ENCODE results near the gene LAMA1. TPM values are rescaled to one million over a fixed set of nuclear protein-coding genes. Genes with fewer than 3 reads are reported as not detected.

The LAMA1 gene
- total RNA-seq, 1 experiment from 2014 or later = not detected

- no TSS peak for BruUV-seq (replicated peaks)
Observed at GRCh38 chr18:7048081-7048480, 69.5 kb downstream of the LAMA1 start.

GRCh38 chr18:7047336-7047735 is 70.3 kb downstream of the LAMA1 start:
- Histone ChIP-seq H3K36me3 (ENCODE audit: insufficient read depth, low read length, poor library complexity, severe bottlenecking) (no peaks in the 10 kb centered on the region), H3K27ac (ENCODE audit: low read depth, low read length, poor library complexity, severe bottlenecking) (no peak overlapping the region), H3K9me3 (ENCODE audit: low read depth, low read length, poor library complexity, severe bottlenecking) (peaks cover 9% of the 10 kb centered on the region), H3K4me3 (ENCODE audit: low read depth, low read length, poor library complexity, severe bottlenecking) (no peak overlapping the region), H3K27me3 (replicated peaks; ENCODE audit: insufficient read depth, low read depth, low read length, poor library complexity) (no peaks in the 10 kb centered on the region), H3K4me1 (ENCODE audit: insufficient read depth, low read length, poor library complexity, severe bottlenecking) (no peaks in the 10 kb centered on the region)
- ChIA-PET CTCF (no interaction called here), POLR2A (ENCODE audit: low non-redundant PET) (no interaction called here)
- DNase-seq (ENCODE audit: low spot score) = no peak
- no peak for TF ChIP-seq EZH2 (IDR thresholded peaks at IDR 0.05; ENCODE audit: borderline replicate concordance, low read depth, low read length, poor library complexity, severe bottlenecking)
- no peak for TF ChIP-seq CTCF (conservative IDR thresholded peaks at IDR 0.05; ENCODE audit: low read depth, low read length)
- BruUV-seq (replicated peaks) = no TSS peak
- intact Hi-C loops (cut with micrococcal nuclease; ENCODE audit: unreplicated experiment) = no loop called here

More at GRCh38 chr18:7048081-7048480, 69.5 kb downstream of the LAMA1 start:
- Histone ChIP-seq H3K27me3 (replicated peaks; ENCODE audit: insufficient read depth, low read depth, low read length, poor library complexity) (no peaks in the 10 kb centered on the region), H3K9me3 (ENCODE audit: low read depth, low read length, poor library complexity, severe bottlenecking) (peaks cover 9% of the 10 kb centered on the region), H3K4me1 (ENCODE audit: insufficient read depth, low read length, poor library complexity, severe bottlenecking) (no peaks in the 10 kb centered on the region), H3K36me3 (ENCODE audit: insufficient read depth, low read length, poor library complexity, severe bottlenecking) (no peaks in the 10 kb centered on the region), H3K27ac (ENCODE audit: low read depth, low read length, poor library complexity, severe bottlenecking) (no peak overlapping the region), H3K4me3 (ENCODE audit: low read depth, low read length, poor library complexity, severe bottlenecking) (no peak overlapping the region)
- TF ChIP-seq EZH2 (IDR thresholded peaks at IDR 0.05; ENCODE audit: borderline replicate concordance, low read depth, low read length, poor library complexity, severe bottlenecking) (no peak), CTCF (conservative IDR thresholded peaks at IDR 0.05; ENCODE audit: low read depth, low read length) (no peak)
- intact Hi-C loops (cut with micrococcal nuclease; ENCODE audit: unreplicated experiment) = no loop called here
- no peak for DNase-seq (ENCODE audit: low spot score)
- ChIA-PET CTCF (no interaction called here), POLR2A (ENCODE audit: low non-redundant PET) (no interaction called here)

GRCh38 chr18:7038330-7038851 is 79.2 kb downstream of the LAMA1 start:
- H3K36me3 ChIP-seq (ENCODE audit: insufficient read depth, low read length, poor library complexity, severe bottlenecking) = no peaks in the 10 kb centered on the region
- CTCF ChIA-PET = no interaction called here
- BruUV-seq (replicated peaks) = no TSS peak
- no peaks in the 10 kb centered on the region for H3K4me1 ChIP-seq (ENCODE audit: insufficient read depth, low read length, poor library complexity, severe bottlenecking)
- no peak for TF ChIP-seq EZH2 (IDR thresholded peaks at IDR 0.05; ENCODE audit: borderline replicate concordance, low read depth, low read length, poor library complexity, severe bottlenecking)
- TF ChIP-seq CTCF (conservative IDR thresholded peaks at IDR 0.05; ENCODE audit: low read depth, low read length) = peak; percentile 48
- no peaks in the 10 kb centered on the region for H3K27me3 ChIP-seq (replicated peaks; ENCODE audit: insufficient read depth, low read depth, low read length, poor library complexity)
- no peaks in the 10 kb centered on the region for H3K9me3 ChIP-seq (ENCODE audit: low read depth, low read length, poor library complexity, severe bottlenecking)
- DNase-seq (ENCODE audit: low spot score) = peak; percentile 11
- POLR2A ChIA-PET (ENCODE audit: low non-redundant PET) = no interaction called here
- intact Hi-C loops (cut with micrococcal nuclease; ENCODE audit: unreplicated experiment) = no loop called here
- H3K4me3 ChIP-seq (ENCODE audit: low read depth, low read length, poor library complexity, severe bottlenecking) = no peak overlapping the region
- H3K27ac ChIP-seq (ENCODE audit: low read depth, low read length, poor library complexity, severe bottlenecking) = no peak overlapping the region
